H1 (cell line): ENCODE data around the gene CTIF. TPM values are rescaled to one million over a fixed set of nuclear protein-coding genes. Genes with fewer than 3 reads are reported as not detected.

Source experiments
- CTCF ChIA-PET: fragments of 300-600 bp; sonication (Branson Sonifier 250); formaldehyde crosslinking; loops from one replicate; lab custom pipeline; 2021; ENCODE audit not compliant: partially characterized antibody; lab: Charles Lee
- POLR2A ChIA-PET: fragments of 300-600 bp; sonication (Branson Sonifier 250); formaldehyde crosslinking; loops from one replicate; lab custom pipeline; 2021; ENCODE audit warnings: inconsistent platforms; ENCODE audit not compliant: partially characterized antibody; lab: Charles Lee
- DNase-seq, 2 experiments: peaks; one replicate each; pipeline versions ENCODE4 v3.0.0 to v3.0.0-alpha.2; 2010 to 2022; ENCODE audit warnings: low spot score in 2 of 2, low read depth in 1 of 2, mixed read lengths in 1 of 2
- FAIRE-seq: peaks from 2 replicates; lab custom pipeline; 2011; peaks lifted over from hg19 to GRCh38; lab: Jason Lieb, UNC
- H2AFZ ChIP-seq: 2 replicates; pipeline ENCODE4 v1.8.1; 2012; ENCODE audit warnings: low read length, inconsistent platforms
- H2AK5ac ChIP-seq: 2 replicates; pipeline ENCODE4 v1.6.1; 2013; ENCODE audit warnings: low read depth, low read length
- H2BK120ac ChIP-seq: replicated peaks from 2 replicates; pipeline ENCODE3; 2013; ENCODE audit warnings: low read depth, low read length, inconsistent platforms
- H2BK12ac ChIP-seq: 2 replicates; pipeline ENCODE4 v1.6.1; 2013; ENCODE audit warnings: low read depth, low read length
- H2BK15ac ChIP-seq: 2 replicates; pipeline ENCODE4 v1.6.1; 2013; ENCODE audit warnings: low read length
- H2BK20ac ChIP-seq: 2 replicates; pipeline ENCODE4 v1.6.1; 2013; ENCODE audit warnings: low read length
- H2BK5ac ChIP-seq: 2 replicates; pipeline ENCODE4 v1.6.1; 2013; ENCODE audit warnings: low read depth, low read length
- H3K14ac ChIP-seq: 2 replicates; pipeline ENCODE4 v1.6.1; 2013; ENCODE audit warnings: inconsistent platforms; ENCODE audit not compliant: insufficient read length
- H3K18ac ChIP-seq: 2 replicates; pipeline ENCODE4 v1.6.1; 2013; ENCODE audit warnings: low read length; ENCODE audit errors: extremely low read depth
- H3K23ac ChIP-seq: 2 replicates; pipeline ENCODE4 v1.6.1; 2013; ENCODE audit warnings: inconsistent platforms; ENCODE audit not compliant: insufficient read length
- H3K23me2 ChIP-seq: 2 replicates; pipeline ENCODE4 v1.6.1; 2013; ENCODE audit warnings: low read depth, low read length
- H3K27ac ChIP-seq: 2 replicates; pipeline ENCODE4 v1.6.1; 2011; ENCODE audit warnings: low read depth, low read length, inconsistent platforms
- H3K27me3 ChIP-seq, 4 experiments: replicated peaks in 1 of 4; 1 replicate in 1 of 4; 2 replicates in 3 of 4; pipeline versions ENCODE4 v1.6.1 to v1.8.1; 2011 to 2013; ENCODE audit warnings: low read length in 3 of 4, mild to moderate bottlenecking in 3 of 4, inconsistent platforms in 2 of 4, mixed read lengths in 2 of 4, moderate library complexity in 1 of 4; ENCODE audit not compliant: control insufficient read depth in 3 of 4, insufficient read depth in 3 of 4; ENCODE audit errors: extremely low read depth in 1 of 4
- H3K36me3 ChIP-seq, 4 experiments: 2 replicates each; pipeline versions ENCODE4 v1.6.1 to v1.8.1; 2011 to 2013; ENCODE audit warnings: mild to moderate bottlenecking in 4 of 4, low read length in 3 of 4, moderate library complexity in 2 of 4, control low read depth in 1 of 4, inconsistent platforms in 1 of 4; ENCODE audit not compliant: insufficient read depth in 4 of 4, control insufficient read depth in 2 of 4
- H3K4ac ChIP-seq: replicated peaks from 2 replicates; pipeline ENCODE3; 2013; ENCODE audit warnings: low read length, low read depth, mixed read lengths, inconsistent platforms; ENCODE audit not compliant: insufficient read length
- H3K4me1 ChIP-seq, 4 experiments: replicated peaks in 1 of 4; 1 replicate in 1 of 4; 2 replicates in 3 of 4; pipeline versions ENCODE4 v1.6.1 to v1.8.1; 2011 to 2013; ENCODE audit warnings: low read length in 3 of 4, inconsistent platforms in 2 of 4, mixed read lengths in 1 of 4; ENCODE audit not compliant: insufficient read depth in 4 of 4, control insufficient read depth in 3 of 4
- H3K4me2 ChIP-seq, 2 experiments: 2 replicates each; pipeline versions ENCODE4 v1.6.1 to v1.8.1; 2011 to 2013; ENCODE audit warnings: low read depth in 2 of 2, low read length in 2 of 2, control low read depth in 1 of 2, inconsistent platforms in 1 of 2, mild to moderate bottlenecking in 1 of 2; ENCODE audit not compliant: insufficient read depth in 1 of 2
- H3K4me3 ChIP-seq, 4 experiments: fragments of 200-600, 300-600 bp in 1 of 4; sonication (generic), shearing (Covaris generic), sonication (Bioruptor Twin) in 1 of 4; 2 replicates each; pipeline versions ENCODE4 v1.5.1 to v1.8.1; 2011 to 2016; ENCODE audit warnings: low read length in 4 of 4, low read depth in 3 of 4, control low read depth in 2 of 4, inconsistent platforms in 2 of 4, mild to moderate bottlenecking in 2 of 4, mixed read lengths in 1 of 4, moderate library complexity in 1 of 4; ENCODE audit not compliant: insufficient read depth in 2 of 4; ENCODE audit errors: extremely low read depth in 1 of 4
- H3K56ac ChIP-seq: replicated peaks from 2 replicates; pipeline ENCODE3; 2013; ENCODE audit warnings: low read depth, mild to moderate bottlenecking, mixed read lengths, low read length, inconsistent platforms; ENCODE audit not compliant: insufficient read length
- H3K79me1 ChIP-seq: 2 replicates; pipeline ENCODE4 v1.6.1; 2013; ENCODE audit warnings: low read depth, low read length, control low read depth
- H3K79me2 ChIP-seq, 2 experiments: 2 replicates each; pipeline versions ENCODE4 v1.6.1 to v1.8.1; 2012 to 2013; ENCODE audit warnings: low read length in 2 of 2, mild to moderate bottlenecking in 2 of 2, inconsistent platforms in 1 of 2; ENCODE audit not compliant: insufficient read depth in 2 of 2, control insufficient read depth in 1 of 2
- H3K9ac ChIP-seq, 4 experiments: replicated peaks in 1 of 4; 1 replicate in 1 of 4; 2 replicates in 3 of 4; pipeline versions ENCODE4 v1.6.1 to v1.8.1; 2011 to 2013; ENCODE audit warnings: low read depth in 3 of 4, low read length in 3 of 4, control low read depth in 2 of 4, mild to moderate bottlenecking in 2 of 4, moderate library complexity in 2 of 4, inconsistent platforms in 1 of 4; ENCODE audit errors: extremely low read depth in 1 of 4
- H3K9me3 ChIP-seq, 2 experiments: 2 replicates each; pipeline versions ENCODE4 v1.6.1 to v1.8.1; 2012 to 2013; ENCODE audit warnings: mild to moderate bottlenecking in 2 of 2, moderate library complexity in 2 of 2, control low read depth in 1 of 2, inconsistent platforms in 1 of 2, low read depth in 1 of 2, low read length in 1 of 2, mixed read lengths in 1 of 2; ENCODE audit not compliant: insufficient read depth in 2 of 2
- H4K20me1 ChIP-seq, 2 experiments: replicated peaks in 1 of 2; 2 replicates each; pipeline versions ENCODE3 to v1.8.1; 2011 to 2013; ENCODE audit warnings: inconsistent platforms in 2 of 2, low read length in 2 of 2, mild to moderate bottlenecking in 1 of 2; ENCODE audit not compliant: insufficient read depth in 2 of 2, control insufficient read depth in 1 of 2
- H4K5ac ChIP-seq: 2 replicates; pipeline ENCODE4 v1.6.1; 2013; ENCODE audit warnings: low read length, low read depth, mixed read lengths, inconsistent platforms; ENCODE audit not compliant: insufficient read length
- H4K8ac ChIP-seq: 2 replicates; pipeline ENCODE4 v1.8.0; 2013; ENCODE audit warnings: mild to moderate bottlenecking, moderate library complexity, low read length, inconsistent platforms; ENCODE audit not compliant: insufficient read depth; ENCODE audit errors: extremely low read depth
- H4K91ac ChIP-seq: replicated peaks from 2 replicates; pipeline ENCODE3; 2013; ENCODE audit warnings: low read length, mixed read lengths, inconsistent platforms; ENCODE audit not compliant: insufficient read length
- BCL11A ChIP-seq, 2 experiments: IDR thresholded peaks; one replicate each; pipeline ENCODE4 v1.6.1; 2011; ENCODE audit warnings: low read depth in 2 of 2, low read length in 2 of 2, mild to moderate bottlenecking in 2 of 2
- CHD1 ChIP-seq: IDR thresholded peaks from 2 replicates; pipeline ENCODE4 v1.6.1; 2012; ENCODE audit warnings: low read depth, low read length, improper control_type of control experiment
- CTBP2 ChIP-seq: IDR thresholded peaks from 2 replicates; pipeline ENCODE4 v1.7.0; 2011; ENCODE audit warnings: borderline replicate concordance, mild to moderate bottlenecking, moderate library complexity, mixed read lengths, low read length; ENCODE audit not compliant: insufficient read depth, insufficient read length
- EZH2 ChIP-seq: fragments of 200-600 bp; sonication (generic); IDR thresholded peaks from 2 replicates; pipeline ENCODE4 v1.7.1; 2012; ENCODE audit warnings: low read depth, mild to moderate bottlenecking, moderate library complexity, low read length, inconsistent platforms; ENCODE audit not compliant: severe bottlenecking
- GABPA ChIP-seq: IDR thresholded peaks from 2 replicates; pipeline ENCODE4 v1.6.1; 2011; ENCODE audit warnings: mild to moderate bottlenecking, low read length, moderate library complexity, borderline replicate concordance; ENCODE audit not compliant: insufficient read depth
- GTF2F1 ChIP-seq: IDR thresholded peaks from 2 replicates; pipeline ENCODE4 v1.6.1; 2012; ENCODE audit warnings: low read depth, low read length, improper control_type of control experiment, borderline replicate concordance
- KDM1A ChIP-seq: fragments of 200-600, 300-600 bp; sonication (generic); IDR thresholded peaks from 2 replicates; pipeline ENCODE4 v1.7.1; 2016; ENCODE audit warnings: mild to moderate bottlenecking, low read length, borderline replicate concordance
- NRF1 ChIP-seq: IDR thresholded peaks from 2 replicates; pipeline ENCODE4 v1.6.1; 2011; ENCODE audit warnings: mild to moderate bottlenecking, low read depth, low read length, improper control_type of control experiment
- RFX5 ChIP-seq: IDR thresholded peaks from 2 replicates; pipeline ENCODE4 v1.6.1; 2011; ENCODE audit warnings: low read depth, low read length, improper control_type of control experiment, borderline replicate concordance
- SAP30 ChIP-seq: fragments of 300-600 bp; sonication (generic); IDR thresholded peaks from 2 replicates; pipeline ENCODE4 v1.7.1; 2012; ENCODE audit warnings: low read length, moderate library complexity, mild to moderate bottlenecking, inconsistent platforms; ENCODE audit not compliant: insufficient read depth, insufficient replicate concordance
- SIRT6 ChIP-seq: IDR thresholded peaks from one replicate; pipeline ENCODE4 v1.7.1; 2012; ENCODE audit warnings: low read length, inconsistent platforms
- SRF ChIP-seq: IDR thresholded peaks from 2 replicates; pipeline ENCODE4 v1.6.1; 2011; ENCODE audit warnings: mild to moderate bottlenecking, low read depth, low read length, moderate library complexity
- TAF1 ChIP-seq: IDR thresholded peaks from 2 replicates; pipeline ENCODE4 v1.6.1; 2011; ENCODE audit warnings: mild to moderate bottlenecking, low read depth, low read length
- TBP ChIP-seq: IDR thresholded peaks from 2 replicates; pipeline ENCODE4 v1.6.1; 2011; ENCODE audit warnings: low read depth, low read length, improper control_type of control experiment
- ZNF274 ChIP-seq: IDR thresholded peaks from 2 replicates; pipeline ENCODE4 v1.7.0; 2012; ENCODE audit warnings: low read length, borderline replicate concordance; ENCODE audit errors: extremely low read depth
- WGBS, 2 experiments: shearing (Covaris generic) in 1 of 2; methylation state at CpG; one replicate each; pipeline versions ENCODE4 v1.1.6 to v1.1.7; 2013 to 2015; ENCODE audit warnings: low lambda C conversion rate in 2 of 2, mixed read lengths in 2 of 2, inconsistent platforms in 1 of 2, low coverage in 1 of 2, missing lambda C conversion rate in 1 of 2; ENCODE audit not compliant: insufficient replicate concordance in 2 of 2, insufficient coverage in 1 of 2, insufficient read length in 1 of 2; ENCODE audit errors: extremely low coverage in 1 of 2, missing lambda C conversion rate in 1 of 2; 5-methylcytosine and 5-hydroxymethylcytosine counted together
- polyA plus RNA-seq, 7 experiments: library from polyadenylated mRNA; depleted of rRNA in 3 of 7; stranded (reverse) in 5 of 7; unstranded in 2 of 7; fragments of >200 nt in 5 of 7; fragments of 200-250 nt in 2 of 7; gene quantifications; 1 replicate in 5 of 7; 2 replicates in 1 of 7; 4 replicates in 1 of 7; pipeline versions ENCODE4 v1.2.1 to v1.2.3, GENCODE V29; 2011 to 2013; ENCODE audit warnings: missing spikeins in 2 of 7, mixed read lengths in 2 of 7
- total RNA-seq: library from RNA; stranded (reverse); fragmentation: NEBNext Ultra II Directional; extraction: Animal tissue kit (Norgen Biotek cat#: 25700); gene quantifications from 2 replicates; pipeline ENCODE4 v1.2.1, GENCODE V29; 2021

The CTIF gene
- total and polyA plus RNA-seq, 2 of the 8 experiments (the other 6 are each of a cell fraction or from before 2014, with no cell fraction given) = 9.0 to 17.8 TPM

GRCh38 chr18:48646976-48647375 is 108.1 kb downstream of the CTIF start:
- no peak overlapping the region for H2AK5ac ChIP-seq
- POLR2A ChIA-PET = no interaction called here
- no peaks in the 10 kb centered on the region for H3K27me3 ChIP-seq
- no peaks in the 10 kb centered on the region for H3K79me1 ChIP-seq
- no peaks in the 10 kb centered on the region; the same call in 1 of the 2 replicates for H3K23me2 ChIP-seq
- no peaks in the 10 kb centered on the region for H3K9me3 ChIP-seq
- CTCF ChIA-PET = interaction anchor here (0.7 to 1.2 kb wide), 3 partner anchors 11 to 395 kb away, joined by 3 to 4 read pairs (median 3); no protein-coding TSS in a partner anchor
- H3K23ac ChIP-seq = no peak overlapping the region
- H2BK15ac ChIP-seq = no peak overlapping the region
- no peaks in the 10 kb centered on the region for H4K20me1 ChIP-seq
- peaks cover 0 to 8% (median 2%) of the 10 kb centered on the region in 4 experiments; a peak in 2 of 7 replicates for H3K4me1 ChIP-seq
- H3K4me2 ChIP-seq = no peak overlapping the region
- no peak overlapping the region for H3K4me3 ChIP-seq
- 82% methylated on average over 2 of the region's 2 CpGs; no CpG with 5 or more reads in 1 of the 2 experiments for WGBS, 2 experiments
- H3K14ac ChIP-seq = no peak overlapping the region
- H3K27ac ChIP-seq = no peak overlapping the region
- H2BK5ac ChIP-seq = no peak overlapping the region
- H3K56ac ChIP-seq = no peak overlapping the region
- H3K36me3 ChIP-seq = no peaks in the 10 kb centered on the region
- FAIRE-seq (no peak), DNase-seq (no peak)
- H3K79me2 ChIP-seq = no peaks in the 10 kb centered on the region
- no peak overlapping the region for H3K18ac ChIP-seq
- H4K8ac ChIP-seq = no peak overlapping the region
- H4K91ac ChIP-seq = no peak overlapping the region
- no peak overlapping the region for H2BK12ac ChIP-seq
- H3K4ac ChIP-seq = no peak overlapping the region
- no peak overlapping the region for H4K5ac ChIP-seq
- H3K9ac ChIP-seq = no peak overlapping the region
- H2BK20ac ChIP-seq = no peak overlapping the region
- no peak overlapping the region for H2BK120ac ChIP-seq
- no peak overlapping the region for H2AFZ ChIP-seq
- TF ChIP-seq SIRT6 = no peak
- no peak for TF ChIP-seq GABPA
- TF ChIP-seq BCL11A (IDR thresholded peaks at IDR 0.05; ENCODE audit: low read depth in 2 of 2, low read length in 2 of 2) = no peak
- TF ChIP-seq TAF1 = no peak
- no peak for TF ChIP-seq RFX5
- TF ChIP-seq CHD1 = no peak
- TF ChIP-seq TBP = no peak
- no peak for TF ChIP-seq GTF2F1
- TF ChIP-seq CTBP2 = no peak
- TF ChIP-seq KDM1A = no peak
- TF ChIP-seq ZNF274 = no peak
- no peak for TF ChIP-seq SAP30
- TF ChIP-seq NRF1 = no peak
- no peak for TF ChIP-seq EZH2
- TF ChIP-seq SRF = no peak
